Panc1 (cell line): Measurements from ENCODE around the gene KCP. TPM values are rescaled to one million over a fixed set of nuclear protein-coding genes. Genes with fewer than 3 reads are reported as not detected.
A peak's percentile ranks its signal among the peaks of the same experiment; 100 is the strongest.

Experiments used
- ATAC-seq: fragments of 200-7000 bp; cut with Tn5 transposase; 2 replicates; pipeline ENCODE4 v1.9.1; 2020; ENCODE audit warnings: mild to moderate bottlenecking, moderate library complexity
- BruUV-seq: library from RNA; stranded (reverse); fragments of 400-500 nt; replicated peaks from 2 replicates; lab custom pipeline; 2021; lab: Mats Ljungman, UMichigan
- CTCF ChIA-PET: fragments of 300-600 bp; sonication (Branson Sonifier 250); formaldehyde crosslinking; loops from one replicate; lab custom pipeline; 2022; ENCODE audit warnings: antibody characterized with exemption; lab: Charles Lee
- POLR2A ChIA-PET: fragments of 300-600 bp; sonication (Branson Sonifier 250); formaldehyde crosslinking; loops from one replicate; lab custom pipeline; 2022; ENCODE audit warnings: antibody characterized with exemption; lab: Charles Lee
- DNase-seq: peaks from one replicate; pipeline ENCODE4 v3.0.0-alpha.2; 2010; ENCODE audit warnings: low read depth, low spot score
- H3K27ac ChIP-seq: 2 replicates; pipeline ENCODE4 v1.5.1; 2011; ENCODE audit warnings: mild to moderate bottlenecking, low read length, inconsistent platforms
- H3K27me3 ChIP-seq: fragments of 200-500 bp; sonication (Bioruptor generic); 2 replicates; pipeline ENCODE4 v1.6.0; 2014; ENCODE audit warnings: low read length, inconsistent platforms; ENCODE audit not compliant: control insufficient read depth, insufficient read depth
- H3K36me3 ChIP-seq: fragments of 200-500 bp; sonication (Bioruptor generic); 2 replicates; pipeline ENCODE4 v1.5.1; 2014; ENCODE audit warnings: inconsistent platforms, mild to moderate bottlenecking, low read length, moderate library complexity; ENCODE audit not compliant: control insufficient read depth, insufficient read depth
- H3K4me1 ChIP-seq: 2 replicates; pipeline ENCODE4 v1.5.1; 2011; ENCODE audit warnings: inconsistent platforms, mild to moderate bottlenecking, low read length, moderate library complexity; ENCODE audit not compliant: control insufficient read depth, insufficient read depth
- H3K4me3 ChIP-seq, 2 experiments: 2 replicates each; pipeline ENCODE4 v1.5.1; 2011 to 2012; ENCODE audit warnings: low read depth in 2 of 2, low read length in 2 of 2, mild to moderate bottlenecking in 2 of 2, inconsistent platforms in 1 of 2, moderate library complexity in 1 of 2
- H3K9me3 ChIP-seq: fragments of 200-500 bp; sonication (Bioruptor generic); 2 replicates; pipeline ENCODE4 v1.5.1; 2014; ENCODE audit warnings: low read depth, mild to moderate bottlenecking, inconsistent platforms, low read length, moderate library complexity; ENCODE audit not compliant: control insufficient read depth, insufficient read depth
- POLR2AphosphoS5 ChIP-seq: IDR thresholded peaks from 2 replicates; pipeline ENCODE4 v1.6.1; 2012; ENCODE audit warnings: mild to moderate bottlenecking, low read depth, low read length, moderate library complexity
- SIN3A ChIP-seq: IDR thresholded peaks from 2 replicates; pipeline ENCODE4 v1.6.1; 2012; ENCODE audit warnings: low read depth, mild to moderate bottlenecking, low read length, moderate library complexity, borderline replicate concordance; ENCODE audit not compliant: insufficient read depth
- TCF7L2 ChIP-seq: IDR thresholded peaks from 2 replicates; pipeline ENCODE4 v1.6.1; 2011; ENCODE audit warnings: mild to moderate bottlenecking, low read depth, low read length, inconsistent platforms
- in situ Hi-C: cut with HindIII; loops from 2 replicates; pipeline ENCODE4 v1.10.0; 2016; ENCODE audit warnings: low sequenced_read_pairs, low pct_unique_long_range_greater_than_20kb
- intact Hi-C: fragments of 100-400 bp; cut with micrococcal nuclease; formaldehyde crosslinking; loops from one replicate; pipeline ENCODE4 v1.10.0; 2022; ENCODE audit not compliant: unreplicated experiment
- total RNA-seq: library from RNA; stranded (reverse); gene quantifications from one replicate; pipeline ENCODE4 v1.2.1, GENCODE V29; 2021; ENCODE audit not compliant: unreplicated experiment
- TF ChIP-seq, protein P1 (sequence below), 2 experiments: IDR thresholded peaks; 2 replicates each; pipeline ENCODE4 v1.6.1; 2011 to 2012; ENCODE audit warnings: low read depth in 2 of 2, control low read depth in 1 of 2, low read length in 1 of 2, mild to moderate bottlenecking in 1 of 2, moderate library complexity in 1 of 2; ENCODE audit not compliant: insufficient read depth in 1 of 2
- TF ChIP-seq, protein P2 (sequence below): fragments of 450-650 bp; IDR thresholded peaks from 2 replicates; pipeline ENCODE4 v1.5.1; 2017; ENCODE audit warnings: mild to moderate bottlenecking

The KCP gene
- total RNA-seq, 1 experiment from 2014 or later, result 0.13 TPM

DNA sequence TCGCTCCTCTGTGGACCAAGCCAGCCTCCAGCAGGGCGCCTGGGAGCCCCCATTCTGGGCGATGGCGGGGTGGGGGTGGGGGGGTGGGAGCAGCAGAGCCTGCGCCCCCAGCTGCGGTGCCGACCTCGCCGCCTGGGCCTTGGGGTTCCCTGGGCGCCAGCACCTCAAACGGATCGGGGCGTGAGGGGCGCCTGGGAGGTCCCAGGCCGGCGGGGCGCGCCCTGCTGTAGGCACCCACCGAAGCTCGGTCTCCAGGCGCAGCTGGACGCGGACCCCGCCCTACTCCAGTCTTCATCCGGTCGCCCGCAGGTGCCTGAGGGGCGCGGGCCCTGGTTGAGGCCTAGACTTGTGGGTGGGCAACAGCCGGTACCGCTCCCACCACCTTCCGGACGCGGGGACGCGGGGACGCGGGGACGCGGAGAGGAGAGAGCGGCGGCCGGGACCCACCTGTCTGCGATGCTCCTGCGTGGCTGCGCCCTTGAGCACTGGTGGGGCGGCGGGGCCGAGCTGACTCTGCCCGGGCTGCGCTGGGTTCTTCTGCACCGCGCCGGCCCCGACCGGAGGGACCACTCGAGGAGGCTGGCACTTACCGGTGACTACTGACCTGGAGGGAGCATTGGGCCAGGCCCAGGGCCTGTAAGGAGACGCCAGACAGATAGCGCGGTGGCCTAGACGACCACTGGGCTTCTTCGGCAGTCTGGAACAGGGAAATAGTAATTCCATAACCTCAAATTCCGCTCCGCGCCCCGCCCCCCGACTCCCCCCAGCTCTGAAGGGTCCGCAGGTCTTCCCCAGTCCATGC lies 5.5 kb upstream of the KCP start:
- Histone ChIP-seq H3K9me3 (no peaks in the 10 kb centered on the region), H3K4me3 (no peak overlapping the region), H3K36me3 (no peaks in the 10 kb centered on the region), H3K4me1 (no peaks in the 10 kb centered on the region; the same call in 1 of the 2 replicates), H3K27ac (no peak overlapping the region), H3K27me3 (peaks cover 3% of the 10 kb centered on the region; the same call in 1 of the 2 replicates)
- in situ Hi-C loops, result no loop called here
- BruUV-seq, result no TSS peak
- intact Hi-C loops, result no loop called here
- ATAC-seq, result no peak
- ChIA-PET POLR2A (no interaction called here), CTCF (no interaction called here)
- no peak for DNase-seq
- no peak for TF ChIP-seq TCF7L2

DNA sequence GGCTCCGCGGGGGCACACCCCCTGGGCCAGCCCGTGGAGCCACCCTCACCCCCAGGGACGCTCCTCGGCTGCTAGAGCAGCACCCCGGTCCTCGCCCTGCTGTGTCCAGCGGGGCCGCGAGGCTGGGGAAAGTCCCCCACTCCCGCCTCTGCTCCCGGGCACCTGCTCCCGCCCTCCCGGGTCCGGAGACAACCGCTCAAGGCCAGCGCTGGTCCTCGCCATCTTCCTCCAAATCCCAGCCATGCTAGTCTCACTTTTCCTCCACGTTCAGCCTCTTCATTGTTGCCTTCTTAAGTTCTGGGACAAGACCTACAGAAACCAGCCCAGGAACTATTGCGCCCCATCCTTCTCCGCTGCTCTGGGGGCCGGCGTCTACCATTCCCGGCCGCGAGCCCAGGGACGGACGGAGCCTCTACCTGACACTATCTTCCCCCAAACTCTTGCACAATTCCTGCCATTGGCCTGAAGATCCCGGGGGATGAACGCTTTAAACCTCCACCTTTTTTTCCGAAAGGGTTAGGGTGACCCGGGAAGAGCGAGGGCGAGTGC lies 4.8 kb upstream of the KCP start:
- POLR2A ChIA-PET, result no interaction called here
- in situ Hi-C loops (no loop called here), intact Hi-C loops (no loop called here)
- Histone ChIP-seq H3K27me3 (no peaks in the 10 kb centered on the region), H3K27ac (no peak overlapping the region), H3K9me3 (no peaks in the 10 kb centered on the region), H3K4me3 (no peak overlapping the region), H3K36me3 (no peaks in the 10 kb centered on the region), H3K4me1 (no peaks in the 10 kb centered on the region; the same call in 1 of the 2 replicates)
- no TSS peak for BruUV-seq
- no peak for ATAC-seq
- CTCF ChIA-PET, result interaction anchor here (0.6 kb wide), 1 partner anchor 363 kb away, joined by 5 read pairs; no protein-coding TSS in a partner anchor
- TF ChIP-seq, protein P1, sequence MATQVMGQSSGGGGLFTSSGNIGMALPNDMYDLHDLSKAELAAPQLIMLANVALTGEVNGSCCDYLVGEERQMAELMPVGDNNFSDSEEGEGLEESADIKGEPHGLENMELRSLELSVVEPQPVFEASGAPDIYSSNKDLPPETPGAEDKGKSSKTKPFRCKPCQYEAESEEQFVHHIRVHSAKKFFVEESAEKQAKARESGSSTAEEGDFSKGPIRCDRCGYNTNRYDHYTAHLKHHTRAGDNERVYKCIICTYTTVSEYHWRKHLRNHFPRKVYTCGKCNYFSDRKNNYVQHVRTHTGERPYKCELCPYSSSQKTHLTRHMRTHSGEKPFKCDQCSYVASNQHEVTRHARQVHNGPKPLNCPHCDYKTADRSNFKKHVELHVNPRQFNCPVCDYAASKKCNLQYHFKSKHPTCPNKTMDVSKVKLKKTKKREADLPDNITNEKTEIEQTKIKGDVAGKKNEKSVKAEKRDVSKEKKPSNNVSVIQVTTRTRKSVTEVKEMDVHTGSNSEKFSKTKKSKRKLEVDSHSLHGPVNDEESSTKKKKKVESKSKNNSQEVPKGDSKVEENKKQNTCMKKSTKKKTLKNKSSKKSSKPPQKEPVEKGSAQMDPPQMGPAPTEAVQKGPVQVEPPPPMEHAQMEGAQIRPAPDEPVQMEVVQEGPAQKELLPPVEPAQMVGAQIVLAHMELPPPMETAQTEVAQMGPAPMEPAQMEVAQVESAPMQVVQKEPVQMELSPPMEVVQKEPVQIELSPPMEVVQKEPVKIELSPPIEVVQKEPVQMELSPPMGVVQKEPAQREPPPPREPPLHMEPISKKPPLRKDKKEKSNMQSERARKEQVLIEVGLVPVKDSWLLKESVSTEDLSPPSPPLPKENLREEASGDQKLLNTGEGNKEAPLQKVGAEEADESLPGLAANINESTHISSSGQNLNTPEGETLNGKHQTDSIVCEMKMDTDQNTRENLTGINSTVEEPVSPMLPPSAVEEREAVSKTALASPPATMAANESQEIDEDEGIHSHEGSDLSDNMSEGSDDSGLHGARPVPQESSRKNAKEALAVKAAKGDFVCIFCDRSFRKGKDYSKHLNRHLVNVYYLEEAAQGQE (IDR thresholded peaks at IDR 0.05; ENCODE audit: insufficient read depth in 1 of 2, low read depth in 2 of 2, low read length in 1 of 2), result no peak
- DNase-seq, result no peak

DNA sequence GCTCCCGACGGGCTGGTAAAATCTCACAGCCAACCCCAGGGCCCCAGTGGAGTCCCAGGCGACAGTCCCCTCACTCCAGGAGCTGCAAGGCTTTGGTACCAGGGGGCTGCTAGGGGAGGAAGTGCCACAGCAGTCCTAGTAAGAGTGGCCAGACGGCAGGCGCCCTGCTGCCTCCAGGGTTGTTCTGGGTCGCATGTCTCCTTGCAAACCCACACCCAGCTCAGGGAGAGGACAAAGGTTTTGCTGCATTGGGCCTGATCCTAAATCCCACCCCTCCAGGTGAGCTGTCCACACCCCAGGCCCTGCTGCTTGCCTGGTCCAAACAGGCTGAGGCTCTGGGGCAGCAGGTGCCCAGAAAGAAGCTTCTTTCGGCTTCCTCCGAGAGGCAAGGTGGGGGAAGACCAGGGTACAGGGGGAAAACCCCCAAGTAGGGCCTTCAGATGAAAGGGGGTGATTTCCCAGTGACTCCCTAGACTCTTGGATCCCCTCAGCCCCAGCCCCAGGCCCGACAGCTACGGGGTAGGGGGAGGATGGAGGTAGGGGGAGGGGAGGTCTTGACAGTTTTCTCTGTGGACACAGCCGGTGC lies 4.2 kb upstream of the KCP start:
- no TSS peak for BruUV-seq
- DNase-seq, result no peak
- Histone ChIP-seq H3K9me3 (no peaks in the 10 kb centered on the region), H3K36me3 (no peaks in the 10 kb centered on the region), H3K27me3 (no peaks in the 10 kb centered on the region), H3K4me3 (no peak overlapping the region), H3K27ac (no peak overlapping the region), H3K4me1 (no peaks in the 10 kb centered on the region; the same call in 1 of the 2 replicates)
- in situ Hi-C loops, result no loop called here
- ChIA-PET CTCF (interaction anchor here (0.6 kb wide), 1 partner anchor 364 kb away, joined by 5 read pairs; no protein-coding TSS in a partner anchor), POLR2A (no interaction called here)
- intact Hi-C loops, result no loop called here
- ATAC-seq, result peak; percentile 50
- TF ChIP-seq SIN3A (no peak), POLR2AphosphoS5 (no peak), TCF7L2 (no peak)
- TF ChIP-seq, protein P2, sequence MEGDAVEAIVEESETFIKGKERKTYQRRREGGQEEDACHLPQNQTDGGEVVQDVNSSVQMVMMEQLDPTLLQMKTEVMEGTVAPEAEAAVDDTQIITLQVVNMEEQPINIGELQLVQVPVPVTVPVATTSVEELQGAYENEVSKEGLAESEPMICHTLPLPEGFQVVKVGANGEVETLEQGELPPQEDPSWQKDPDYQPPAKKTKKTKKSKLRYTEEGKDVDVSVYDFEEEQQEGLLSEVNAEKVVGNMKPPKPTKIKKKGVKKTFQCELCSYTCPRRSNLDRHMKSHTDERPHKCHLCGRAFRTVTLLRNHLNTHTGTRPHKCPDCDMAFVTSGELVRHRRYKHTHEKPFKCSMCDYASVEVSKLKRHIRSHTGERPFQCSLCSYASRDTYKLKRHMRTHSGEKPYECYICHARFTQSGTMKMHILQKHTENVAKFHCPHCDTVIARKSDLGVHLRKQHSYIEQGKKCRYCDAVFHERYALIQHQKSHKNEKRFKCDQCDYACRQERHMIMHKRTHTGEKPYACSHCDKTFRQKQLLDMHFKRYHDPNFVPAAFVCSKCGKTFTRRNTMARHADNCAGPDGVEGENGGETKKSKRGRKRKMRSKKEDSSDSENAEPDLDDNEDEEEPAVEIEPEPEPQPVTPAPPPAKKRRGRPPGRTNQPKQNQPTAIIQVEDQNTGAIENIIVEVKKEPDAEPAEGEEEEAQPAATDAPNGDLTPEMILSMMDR, result no peak
- TF ChIP-seq, protein P1 (IDR thresholded peaks at IDR 0.05; ENCODE audit: insufficient read depth in 1 of 2, low read depth in 2 of 2, low read length in 1 of 2), result no peak
